Stimulated activated naive CD8-positive, alpha-beta T cell treated with anti-CD3 and anti-CD28 coated beads, Interleukin-15, Interleukin-2, amounts not matched to agents 100 U/mL and 50 U/mL, for 24 hours (primary cell): ENCODE measurements around the gene NR2F2.
A peak's percentile ranks its signal among the peaks of the same experiment; 100 is the strongest.

ENCODE experiments used
- ATAC-seq: fragments of 150-1000 bp; cut with Tn5 transposase; one replicate; pipeline ENCODE4 v1.10.0; 2021
- DNase-seq: peaks from one replicate; pipeline ENCODE4 v3.0.0; 2021

NR2F2 gene

DNA sequence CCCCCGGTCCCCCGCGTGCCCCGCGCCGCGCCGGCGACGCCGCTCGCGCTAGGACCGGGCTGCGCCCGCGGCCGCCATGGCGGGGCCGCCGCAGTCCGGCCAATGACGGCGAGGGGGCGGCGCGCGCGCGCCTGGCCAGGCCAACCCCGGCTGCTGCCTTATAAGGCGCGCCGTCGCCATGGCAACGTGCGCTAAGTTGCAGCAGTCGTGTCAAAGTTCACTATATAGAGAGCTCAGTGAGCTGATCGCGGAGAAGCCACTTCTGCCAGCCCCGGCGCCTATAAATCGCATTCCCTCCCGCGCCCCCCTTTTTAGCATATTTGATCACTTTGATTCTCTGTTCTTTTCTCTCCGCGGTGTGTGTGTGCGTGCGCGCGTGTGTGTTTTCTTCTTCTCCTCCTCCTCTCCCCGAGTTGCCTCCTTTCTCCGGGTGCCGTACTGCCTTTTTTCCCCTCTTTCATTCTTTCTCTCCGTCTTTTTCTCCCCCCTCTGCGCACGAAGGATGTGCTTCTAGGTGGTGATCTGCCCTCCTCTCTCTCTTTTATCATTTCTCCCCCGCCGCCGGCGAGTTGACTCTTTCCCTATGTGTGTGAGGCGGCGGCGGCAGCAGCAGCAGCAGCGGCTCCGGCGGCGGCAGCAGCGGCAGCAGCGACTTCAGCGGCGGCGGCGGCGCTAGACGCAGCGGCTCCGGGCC, at the start of gene NR2F2:
Gene NR2F2, plus strand, starts transcription at position 251 of the 694 bp plus-strand sequence. CDS start 1,406 bp downstream, outside the sequence.
- ATAC-seq (peak; percentile 60), DNase-seq (peak; percentile 45)

DNA sequence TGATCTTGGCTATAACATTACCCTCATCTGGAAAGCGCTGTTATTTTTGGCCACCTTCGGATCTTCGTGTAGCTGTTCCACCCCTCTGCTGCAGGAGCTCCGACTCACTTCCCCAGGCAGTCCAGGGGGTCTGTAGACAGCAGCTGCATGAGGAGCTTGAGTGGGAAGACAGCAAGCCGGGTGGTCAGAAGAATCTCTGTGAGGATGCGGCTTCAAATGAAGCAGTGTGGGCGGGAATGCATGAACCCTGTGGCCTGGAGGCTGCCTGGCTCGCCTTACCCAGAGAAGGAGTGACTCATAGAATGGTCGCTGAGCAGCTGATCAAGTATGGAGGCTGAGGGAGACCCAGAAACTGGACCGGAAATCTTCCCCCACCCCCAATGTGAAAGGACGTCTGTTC, 45.2 kb upstream of the NR2F2 start:
- no peak for DNase-seq
- ATAC-seq: no peak

DNA sequence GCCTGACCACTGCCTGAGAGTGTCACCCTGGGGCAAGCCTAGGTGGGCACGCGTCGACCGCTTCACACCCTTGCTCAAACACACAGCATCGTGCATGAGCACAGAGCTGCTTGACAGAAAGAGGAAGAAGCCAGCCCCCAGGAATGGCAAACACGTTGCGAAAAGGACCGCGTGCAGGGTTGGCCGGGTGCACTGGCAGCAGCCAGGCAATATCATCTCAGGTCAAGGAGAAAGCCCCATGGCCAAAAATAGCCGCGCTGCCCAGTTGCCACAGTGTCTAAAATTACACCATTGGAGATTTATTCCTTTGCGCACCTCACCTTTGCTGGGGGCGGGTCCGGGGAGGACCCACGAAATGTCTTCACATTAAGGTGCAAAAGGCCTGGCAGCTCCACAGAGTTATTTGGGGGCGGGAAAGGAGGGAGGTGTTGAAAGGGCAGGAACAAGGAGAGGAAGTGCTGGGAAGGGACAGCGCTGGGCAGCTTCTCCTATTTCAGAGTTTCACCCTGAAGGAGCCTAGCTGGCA, 44.7 kb upstream of the NR2F2 start:
- ATAC-seq: no peak
- DNase-seq: no peak

DNA sequence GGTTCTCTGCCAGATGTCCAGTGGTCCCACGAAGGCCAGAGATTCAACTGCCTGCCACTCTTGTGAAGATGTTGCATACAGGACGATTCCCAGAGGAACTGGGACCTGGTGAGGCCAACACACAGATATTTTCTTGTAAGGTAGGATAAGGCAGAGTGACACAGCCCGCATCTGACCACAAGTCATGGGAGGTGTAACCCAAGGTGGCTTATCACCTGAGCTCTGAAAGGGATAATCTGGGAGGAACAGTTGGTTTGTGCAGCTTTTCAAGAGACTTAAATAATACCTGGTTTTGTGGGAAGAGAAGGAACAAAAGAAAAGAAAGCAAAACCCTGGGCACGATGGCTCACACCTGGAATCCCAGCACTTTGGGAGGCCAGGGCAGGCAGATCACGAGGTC, 39.8 kb upstream of the NR2F2 start:
- DNase-seq: no peak
- no peak for ATAC-seq

DNA sequence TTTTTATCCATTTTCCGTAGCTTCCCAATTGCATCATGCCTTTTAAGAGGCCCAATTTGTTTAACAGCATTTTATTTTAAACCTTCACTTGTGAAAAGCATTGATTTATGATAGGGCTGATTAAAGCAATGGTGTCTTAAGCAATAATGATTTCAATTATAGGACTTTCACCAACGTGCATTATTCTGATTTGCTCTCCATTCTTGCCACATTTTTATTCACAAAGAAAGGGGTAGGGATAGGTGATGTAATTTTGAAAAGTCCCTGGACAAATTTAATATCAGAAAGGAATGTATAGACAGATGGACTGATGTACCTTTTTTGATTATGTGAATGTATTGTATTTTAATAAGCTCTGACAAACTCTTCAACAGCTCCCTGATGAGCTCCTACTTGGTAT, 37.9 kb upstream of the NR2F2 start:
- no peak for ATAC-seq
- no peak for DNase-seq

DNA sequence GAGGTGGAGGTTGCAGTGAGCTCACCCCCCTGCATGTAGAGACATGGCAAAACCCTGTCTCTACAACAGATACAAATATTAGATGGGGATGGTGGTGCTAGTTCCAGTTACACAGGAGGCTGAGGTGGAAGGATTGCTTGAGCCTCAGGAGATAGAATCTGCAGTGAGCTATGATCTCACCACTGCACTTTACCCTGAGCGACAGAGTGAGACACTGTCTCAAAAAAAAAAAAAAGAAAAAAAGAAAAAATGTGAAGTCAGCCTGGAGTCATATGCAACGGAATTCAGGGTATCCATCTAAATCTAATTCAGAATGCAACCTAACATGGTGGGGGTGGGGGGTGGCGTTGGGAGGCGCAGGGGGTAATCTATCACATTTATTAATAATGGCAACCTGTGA, 37.1 kb upstream of the NR2F2 start:
- no peak for ATAC-seq
- DNase-seq: no peak

DNA sequence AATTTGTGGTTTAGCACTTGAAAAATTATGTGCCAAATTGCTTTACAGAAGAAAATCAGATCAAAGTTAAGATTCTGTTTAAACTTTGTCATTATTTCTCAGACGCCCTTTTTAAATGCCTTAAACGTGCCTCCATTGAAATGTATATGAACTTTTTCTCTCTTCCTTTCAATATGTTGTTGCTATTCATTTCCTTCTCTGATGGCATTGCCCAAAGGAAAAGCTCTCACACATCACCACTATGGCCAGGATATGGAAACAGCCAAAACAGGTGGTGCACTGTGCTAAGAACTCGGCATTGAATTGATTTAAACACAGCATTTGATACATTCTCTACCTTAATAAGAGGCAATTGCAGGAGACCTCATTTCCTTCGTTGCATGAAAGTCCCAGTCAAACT, 35.7 kb upstream of the NR2F2 start:
- DNase-seq (no peak), ATAC-seq (no peak)

DNA sequence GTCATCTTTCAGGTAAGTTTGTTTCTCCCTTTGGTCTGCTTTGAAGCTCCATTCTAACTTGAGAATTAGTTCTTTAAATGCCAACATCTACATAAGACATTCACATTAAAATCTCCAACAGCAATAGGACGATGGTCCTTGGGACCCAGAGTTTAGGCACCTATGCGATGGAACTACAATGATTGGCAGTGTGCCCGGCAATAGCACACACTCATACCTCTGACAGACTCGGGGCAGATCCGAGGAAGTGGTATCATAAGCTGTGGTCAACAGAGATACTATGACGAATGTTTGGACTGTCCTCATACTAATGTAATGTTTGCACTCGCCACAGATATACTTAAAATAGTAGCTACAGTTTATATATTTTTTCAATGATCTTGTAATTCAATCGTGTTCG, 34.2 kb upstream of the NR2F2 start:
- no peak for DNase-seq
- no peak for ATAC-seq

DNA sequence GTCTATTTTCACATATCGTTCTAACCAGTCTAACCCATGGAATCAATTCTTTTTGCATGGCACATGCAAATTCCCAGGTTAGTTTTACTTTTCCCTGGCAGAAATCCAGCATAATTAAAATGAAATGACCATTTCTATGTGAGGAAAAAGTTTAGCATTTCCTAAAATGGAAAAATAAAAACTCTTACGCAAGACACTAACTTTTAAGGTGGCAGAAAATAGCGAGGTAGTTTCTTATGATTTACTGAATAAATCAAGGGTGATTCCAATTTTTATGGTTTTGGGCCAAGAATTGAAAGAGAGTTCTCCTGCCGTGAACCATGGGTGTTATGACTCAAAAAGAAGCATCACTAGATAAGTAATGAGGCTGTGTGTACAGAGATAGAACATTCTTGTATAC, 32.7 kb upstream of the NR2F2 start:
- no peak for DNase-seq
- ATAC-seq: no peak

DNA sequence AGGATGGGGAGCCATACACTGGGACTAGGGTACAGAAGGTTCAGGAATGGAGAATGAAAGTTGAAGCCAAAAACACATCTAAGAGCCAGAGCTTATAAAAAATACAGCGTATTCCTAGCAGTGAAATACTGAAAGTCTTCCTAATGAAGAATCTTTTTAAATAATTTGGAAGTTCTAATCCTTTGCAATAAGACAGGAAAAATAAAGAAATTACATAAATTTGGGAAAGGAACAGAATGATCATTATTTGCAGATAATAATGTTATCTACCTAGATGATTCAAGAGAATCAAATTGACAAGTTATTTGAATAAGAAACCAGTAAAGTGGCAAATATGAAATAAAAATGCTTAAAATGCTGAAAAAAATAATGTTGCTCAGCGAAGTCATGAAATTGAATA, 32.3 kb upstream of the NR2F2 start:
- no peak for DNase-seq
- no peak for ATAC-seq

DNA sequence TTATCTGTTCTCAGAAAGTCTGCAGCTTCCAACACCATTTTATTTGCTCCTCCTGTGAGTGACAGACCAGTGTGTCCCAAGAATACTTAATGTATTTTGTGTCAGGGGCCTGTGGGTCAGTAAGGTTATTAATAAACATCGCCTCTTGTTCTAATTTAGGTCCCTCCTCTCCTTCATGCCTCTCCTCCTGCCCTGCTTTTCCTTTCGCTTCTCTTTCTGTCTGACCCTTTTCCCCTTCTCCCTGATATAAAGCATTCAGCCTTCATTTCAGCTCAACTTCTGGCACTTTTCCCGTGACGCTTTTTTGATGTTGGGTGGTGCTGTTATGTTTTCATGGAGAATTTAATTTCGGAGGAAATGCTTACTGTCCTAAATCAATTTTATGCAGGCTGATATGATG, 29.7 kb upstream of the NR2F2 start:
- DNase-seq (no peak), ATAC-seq (no peak)

DNA sequence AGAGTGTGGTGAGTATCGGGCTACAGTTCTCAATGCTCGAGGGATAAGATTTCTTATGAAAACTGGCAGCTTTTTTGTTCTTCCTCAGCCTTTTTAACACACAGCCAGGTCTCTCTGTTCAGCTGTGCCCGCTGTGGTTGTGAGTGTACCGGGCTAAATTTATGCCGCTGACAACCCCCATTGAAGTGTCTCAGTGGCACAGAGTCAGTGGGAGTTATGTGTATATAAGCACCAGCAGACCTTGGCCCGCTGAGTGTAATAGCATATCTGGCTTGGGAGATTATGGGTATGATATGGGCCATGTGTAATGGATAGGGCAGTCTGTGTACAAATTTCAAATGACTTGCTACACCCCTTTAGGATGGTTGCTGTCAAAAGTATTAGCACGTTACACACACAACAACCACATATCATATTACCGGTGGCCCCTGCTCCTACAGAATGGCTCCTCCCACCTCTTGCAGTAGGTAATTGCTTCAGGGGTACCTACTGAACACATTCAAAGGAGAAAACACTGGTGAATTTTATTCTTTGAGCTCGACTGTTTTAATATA, 26.9 kb upstream of the NR2F2 start:
- ATAC-seq (no peak), DNase-seq (no peak)

DNA sequence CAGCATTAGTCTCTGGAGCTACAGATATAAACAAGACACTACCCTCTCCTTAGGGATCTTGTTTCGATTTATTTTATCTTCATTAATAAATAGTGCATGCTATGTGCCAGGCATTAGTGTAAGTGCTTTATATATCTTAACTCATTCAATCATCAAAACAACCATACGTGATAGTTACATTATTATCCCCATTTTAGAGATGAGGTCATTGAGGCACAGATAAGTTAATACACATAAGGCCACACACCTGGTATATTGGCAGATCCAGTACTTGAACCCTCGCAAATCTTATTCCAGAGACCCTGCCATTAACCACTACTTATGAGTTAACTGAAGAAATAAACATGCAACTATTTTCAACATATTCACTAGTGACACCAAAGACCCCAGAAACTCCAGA, 25.7 kb upstream of the NR2F2 start:
- no peak for ATAC-seq

DNA sequence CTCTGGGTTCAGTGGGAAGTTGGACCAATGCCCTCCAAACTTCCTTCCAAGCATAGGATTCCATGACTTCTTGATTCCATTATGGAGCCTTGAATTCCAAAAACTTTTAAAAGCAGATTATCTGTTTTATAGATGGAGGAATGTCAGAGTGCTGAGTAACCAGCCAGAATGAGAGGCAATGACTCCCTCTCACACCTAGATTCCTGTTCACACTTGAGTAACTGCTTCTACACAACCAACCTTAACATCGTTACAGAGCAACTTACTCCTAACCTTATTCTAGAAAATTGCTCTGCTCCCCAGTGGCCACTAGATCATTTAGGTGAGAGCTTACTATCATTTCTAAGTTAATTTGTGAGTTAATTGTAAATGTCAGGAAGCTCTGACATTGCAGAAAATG, 24.2 kb upstream of the NR2F2 start:
- no peak for ATAC-seq

More for the DNA sequence above, 25.7 kb upstream of the NR2F2 start:
- DNase-seq: no peak

DNA sequence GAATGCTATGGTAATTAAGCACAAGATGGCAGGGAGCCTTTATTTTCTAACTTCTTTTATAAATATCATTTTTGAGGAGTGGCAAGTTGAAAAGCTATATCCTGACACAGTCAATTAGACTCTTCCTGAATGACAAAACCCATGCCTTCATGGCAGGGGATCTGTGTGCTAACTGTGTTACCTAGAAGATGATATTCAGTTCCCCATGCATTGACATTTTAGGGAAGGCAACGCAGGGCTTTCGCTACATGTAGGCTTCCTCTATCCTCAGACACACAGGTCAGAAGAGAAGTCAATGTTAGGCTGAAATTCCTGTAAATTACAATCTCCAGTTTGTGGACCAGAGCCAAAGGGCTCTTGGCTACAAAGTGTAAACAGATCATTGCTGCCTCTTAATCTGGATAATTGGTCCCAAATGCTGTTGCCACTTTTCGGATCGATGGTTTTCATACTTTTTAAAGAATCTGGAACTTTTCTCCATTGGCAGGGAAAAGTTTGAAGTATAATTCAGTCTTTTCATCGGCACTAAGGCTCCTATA, 22.6 kb upstream of the NR2F2 start:
- no peak for ATAC-seq
- no peak for DNase-seq

More for the DNA sequence above, 24.2 kb upstream of the NR2F2 start:
- no peak for DNase-seq

DNA sequence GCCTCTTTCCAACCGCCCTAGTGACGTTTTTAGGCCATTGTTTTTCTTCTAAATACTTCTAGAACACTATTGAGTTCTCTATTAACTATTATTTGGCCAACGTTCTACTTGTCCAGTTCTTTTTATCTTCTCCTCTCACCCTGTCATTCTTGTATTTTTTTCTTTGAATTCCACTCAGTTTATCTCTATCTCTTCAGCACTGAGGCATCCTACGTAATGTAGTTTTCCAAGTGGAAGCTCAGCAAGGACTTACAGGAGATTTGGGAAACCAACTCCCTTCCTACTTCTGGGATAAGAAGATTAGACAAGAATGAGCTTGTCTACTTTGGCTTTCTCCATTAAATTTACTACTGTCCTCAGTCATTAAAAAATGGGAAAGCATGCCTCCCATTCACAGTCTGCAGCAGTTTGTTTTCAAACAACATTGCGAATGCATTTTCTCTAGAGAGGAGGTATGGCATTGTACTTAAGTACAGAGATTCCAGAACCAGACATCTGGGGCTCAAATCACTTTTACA, 21.3 kb upstream of the NR2F2 start:
- ATAC-seq (no peak), DNase-seq (no peak)

DNA sequence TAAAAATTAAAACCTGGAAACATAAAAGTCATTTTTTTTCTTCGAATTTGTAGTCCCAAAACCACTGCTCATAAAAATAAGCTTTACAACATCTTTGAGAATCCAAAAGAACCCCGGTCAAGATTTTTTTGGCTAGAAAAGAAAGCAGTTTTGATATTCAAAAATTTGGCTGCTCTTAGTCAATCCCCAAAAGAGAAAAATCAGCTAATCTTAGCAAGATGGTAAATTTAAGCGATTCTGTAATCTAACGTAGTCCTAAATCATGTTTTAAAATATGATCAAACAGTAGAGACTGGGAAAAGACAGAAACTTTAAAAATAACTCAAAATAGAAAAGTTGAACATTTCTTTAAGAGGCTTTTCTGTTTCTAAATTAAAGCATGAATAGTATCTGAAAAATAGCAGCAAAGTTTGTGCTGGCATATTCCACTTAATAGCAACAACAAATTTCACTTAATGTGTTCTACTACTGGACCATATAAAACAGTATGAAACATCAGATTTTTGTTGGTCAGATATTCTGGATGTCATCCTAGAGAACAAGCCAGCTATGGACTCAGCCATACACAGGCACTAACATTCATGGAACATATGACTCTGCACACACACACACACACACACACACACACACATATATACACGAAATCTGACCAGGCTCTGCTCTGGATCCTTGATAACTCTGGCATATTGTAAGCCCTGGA, 19.1 kb upstream of the NR2F2 start:
- DNase-seq (no peak), ATAC-seq (no peak)

DNA sequence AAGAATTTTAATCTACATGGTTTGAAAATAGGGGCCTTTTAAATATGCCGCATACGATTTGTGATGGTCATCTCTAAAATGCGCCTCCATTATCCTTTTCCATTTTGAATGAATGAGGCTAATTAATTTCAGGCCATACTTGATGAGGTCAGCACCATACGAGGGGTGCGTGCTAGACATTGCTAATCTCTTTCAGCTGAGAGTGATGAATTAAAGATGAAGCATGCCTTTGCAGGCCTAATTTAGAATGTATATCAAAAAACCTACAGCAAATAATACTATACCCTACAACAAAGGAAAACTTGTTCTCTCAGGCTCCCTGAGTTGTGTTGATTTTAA, 18.6 kb upstream of the NR2F2 start:
- ATAC-seq: no peak
- DNase-seq: no peak

DNA sequence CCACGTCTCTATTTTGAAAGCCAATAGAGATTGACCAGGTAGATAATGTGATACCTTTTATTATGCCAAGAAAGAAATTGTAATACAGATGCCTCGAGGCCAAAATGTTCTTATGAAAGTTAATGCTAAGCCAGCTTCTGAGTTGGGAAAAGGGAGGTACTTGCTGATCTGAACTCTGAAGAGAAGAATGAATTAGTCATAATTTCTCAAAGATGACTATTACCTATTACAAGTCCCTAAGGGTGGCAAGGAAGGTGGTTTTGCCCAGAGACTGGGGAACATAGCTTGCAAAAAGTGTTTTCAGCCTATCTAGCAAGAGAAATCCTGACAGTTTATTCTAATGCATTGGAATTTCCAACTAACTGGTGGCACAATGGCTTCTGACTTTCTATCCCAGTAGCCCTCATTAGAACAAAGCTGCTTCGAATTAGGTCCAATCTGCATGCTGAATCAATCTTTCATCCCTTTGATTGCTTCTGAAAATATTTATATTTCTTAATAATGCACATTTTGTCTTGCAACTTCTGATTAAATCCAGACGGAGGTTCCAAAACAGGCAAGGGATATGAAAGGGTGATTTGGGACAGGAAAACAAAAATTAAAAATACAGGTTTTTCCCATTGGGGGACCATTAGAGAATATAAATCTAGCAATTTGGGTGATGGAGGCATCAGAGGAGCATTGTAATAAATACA, 17.7 kb upstream of the NR2F2 start:
- DNase-seq (no peak), ATAC-seq (no peak)

DNA sequence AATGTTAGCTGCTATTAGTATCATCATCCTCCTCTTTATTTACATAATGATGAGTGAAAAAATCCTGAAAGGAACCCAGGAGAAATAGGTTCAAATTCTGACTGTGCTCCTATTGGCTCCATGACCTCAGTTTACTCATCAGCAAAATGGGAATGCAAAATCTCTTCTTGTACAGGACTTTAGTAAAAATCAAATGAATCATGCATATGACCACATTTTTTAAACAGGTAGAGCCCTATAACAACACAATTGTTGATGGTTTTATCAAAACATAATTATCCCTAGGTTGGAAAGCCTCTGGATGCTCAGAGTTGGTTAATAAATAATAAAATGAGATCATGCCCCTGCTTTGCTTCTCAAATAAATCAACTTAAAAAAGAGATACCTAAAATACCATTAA, 16.0 kb upstream of the NR2F2 start:
- ATAC-seq: no peak
- DNase-seq: no peak

DNA sequence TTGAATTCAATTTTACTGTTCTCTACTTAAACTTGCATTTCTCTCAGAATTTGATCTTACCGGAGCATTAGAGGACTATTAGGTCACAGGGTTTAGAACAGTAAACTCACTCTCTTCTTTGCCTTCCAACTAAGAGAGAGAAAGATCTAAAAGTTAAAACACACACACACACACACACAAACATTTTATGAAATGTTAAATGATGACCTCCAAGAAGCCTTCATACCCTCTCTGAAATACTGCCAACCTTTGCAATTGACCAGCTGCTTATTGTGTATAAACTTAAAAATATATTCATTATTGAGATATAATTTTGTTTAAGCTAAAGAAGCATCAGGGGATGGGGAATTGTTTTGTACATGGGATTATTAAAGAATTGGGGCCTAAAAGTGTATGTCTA, 15.5 kb upstream of the NR2F2 start:
- DNase-seq (no peak), ATAC-seq (no peak)

DNA sequence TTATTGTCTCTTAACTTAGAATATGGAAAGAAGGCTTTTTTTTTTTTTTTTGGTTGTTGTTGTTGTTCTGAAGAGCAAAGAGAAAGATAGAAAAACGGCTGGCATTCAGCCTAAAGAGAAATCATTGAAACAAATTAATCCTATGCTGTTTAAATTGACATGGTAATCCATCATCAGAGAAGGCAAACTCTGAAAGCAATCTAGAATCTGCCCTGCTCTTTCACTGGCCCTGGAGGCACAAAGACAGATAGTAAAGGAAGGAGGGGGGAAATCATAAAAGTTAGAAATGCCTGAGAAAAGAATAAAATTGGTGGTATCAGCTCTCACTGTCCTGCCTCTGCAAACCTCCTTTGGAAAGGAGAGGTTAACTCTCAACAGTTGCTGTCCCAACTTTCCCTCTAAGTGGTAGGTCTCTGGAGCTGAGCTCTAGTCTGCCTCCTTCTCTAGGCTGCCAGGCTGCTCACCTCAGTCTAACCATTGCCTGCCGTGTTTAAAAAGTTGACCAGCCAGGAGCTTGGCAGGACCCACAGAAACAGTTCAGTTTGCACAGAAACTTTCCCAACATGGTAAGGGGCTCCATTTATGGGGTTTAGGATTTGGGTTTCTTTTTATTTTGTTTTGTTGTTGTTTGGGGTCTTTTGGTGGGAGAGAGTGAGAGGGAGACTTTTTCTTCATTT, 13.4 kb upstream of the NR2F2 start:
- no peak for DNase-seq
- ATAC-seq: no peak
